ENCODE results near the gene FAM174C. TPM values are rescaled to one million over a fixed set of nuclear protein-coding genes. Genes with fewer than 3 reads are reported as not detected.

The FAM174C gene
- total and polyA plus RNA-seq, 2 donors, result 29.2 to 62.2 TPM

- no peak for DNase-seq (ENCODE audit: low read depth in 6 of 9, low spot score in 9 of 9)
- no peak overlapping the region for H3K4me3 ChIP-seq (ENCODE audit: low read length in 2 of 2)
- peaks cover 12 to 18% of the 10 kb centered on the region in 2 donors for H3K4me1 ChIP-seq (ENCODE audit: control insufficient read depth in 2 of 2, insufficient read depth in 2 of 2, low read length in 2 of 2)
- H3K9me3 ChIP-seq (ENCODE audit: control insufficient read depth in 2 of 2, insufficient read depth in 1 of 2, low read length in 1 of 2), result peaks cover 0 to 11% of the 10 kb centered on the region in 2 donors
- WGBS, result 93% methylated on average over 39 of the region's 39 CpGs
- no peak overlapping the region for H3K27ac ChIP-seq (ENCODE audit: low read depth in 1 of 2, low read length in 1 of 2)
- no peaks in the 10 kb centered on the region for H3K36me3 ChIP-seq (ENCODE audit: control insufficient read depth in 2 of 2, insufficient read depth in 2 of 2, low read length in 1 of 2)
- H3K27me3 ChIP-seq (ENCODE audit: control insufficient read depth in 2 of 2, insufficient read depth in 1 of 2, low read length in 1 of 2), result peaks cover 52 to 69% of the 10 kb centered on the region in 2 donors
These were observed 39.4 kb upstream of the FAM174C start for GRCh38 chr19:1235625-1236538.

- Histone ChIP-seq H3K9me3 (ENCODE audit: control insufficient read depth in 2 of 2, insufficient read depth in 1 of 2, low read length in 1 of 2) (peaks cover 0 to 11% of the 10 kb centered on the region in 2 donors), H3K27me3 (ENCODE audit: control insufficient read depth in 2 of 2, insufficient read depth in 1 of 2, low read length in 1 of 2) (peaks cover 52 to 69% of the 10 kb centered on the region in 2 donors), H3K27ac (ENCODE audit: low read depth in 1 of 2, low read length in 1 of 2) (no peak overlapping the region), H3K4me3 (ENCODE audit: low read length in 2 of 2) (peak overlapping the region in 1 of 2 donors; percentile 53), H3K36me3 (ENCODE audit: control insufficient read depth in 2 of 2, insufficient read depth in 2 of 2, low read length in 1 of 2) (no peaks in the 10 kb centered on the region), H3K4me1 (ENCODE audit: control insufficient read depth in 2 of 2, insufficient read depth in 2 of 2, low read length in 2 of 2) (peaks cover 17 to 24% of the 10 kb centered on the region in 2 donors)
- WGBS, result 20% methylated on average over 42 of the region's 42 CpGs
- no peak for DNase-seq (ENCODE audit: low read depth in 6 of 9, low spot score in 9 of 9)
These were observed 38.8 kb upstream of the FAM174C start for GRCh38 chr19:1236576-1236975.

- Histone ChIP-seq H3K9me3 (ENCODE audit: control insufficient read depth in 2 of 2, insufficient read depth in 1 of 2, low read length in 1 of 2) (peaks cover 0 to 11% of the 10 kb centered on the region in 2 donors), H3K36me3 (ENCODE audit: control insufficient read depth in 2 of 2, insufficient read depth in 2 of 2, low read length in 1 of 2) (no peaks in the 10 kb centered on the region), H3K27me3 (ENCODE audit: control insufficient read depth in 2 of 2, insufficient read depth in 1 of 2, low read length in 1 of 2) (peaks cover 52 to 69% of the 10 kb centered on the region in 2 donors), H3K4me1 (ENCODE audit: control insufficient read depth in 2 of 2, insufficient read depth in 2 of 2, low read length in 2 of 2) (peaks cover 19 to 26% of the 10 kb centered on the region in 2 donors), H3K27ac (ENCODE audit: low read depth in 1 of 2, low read length in 1 of 2) (no peak overlapping the region), H3K4me3 (ENCODE audit: low read length in 2 of 2) (peak overlapping the region in 1 of 2 donors; percentile 53)
- WGBS, result under 1% methylated on average over 60 of the region's 60 CpGs
- DNase-seq (ENCODE audit: low read depth in 6 of 9, low spot score in 9 of 9), result no peak
These were observed 38.2 kb upstream of the FAM174C start for GRCh38 chr19:1237027-1237659.

GRCh38 chr19:1237754-1238368 lies 37.5 kb upstream of the FAM174C start, which contains the start of gene CBARP:
Gene CBARP, minus strand, starts transcription at chr19:1238005. Its CDS starts 1,905 bp downstream, at chr19:1236100.
- peaks cover 52 to 65% of the 10 kb centered on the region in 2 donors for H3K27me3 ChIP-seq (ENCODE audit: control insufficient read depth in 2 of 2, insufficient read depth in 1 of 2, low read length in 1 of 2)
- peaks cover 0 to 11% of the 10 kb centered on the region in 2 donors for H3K9me3 ChIP-seq (ENCODE audit: control insufficient read depth in 2 of 2, insufficient read depth in 1 of 2, low read length in 1 of 2)
- peaks cover 22 to 31% of the 10 kb centered on the region in 2 donors for H3K4me1 ChIP-seq (ENCODE audit: control insufficient read depth in 2 of 2, insufficient read depth in 2 of 2, low read length in 2 of 2)
- under 1% methylated on average over 86 of the region's 87 CpGs for WGBS
- no peaks in the 10 kb centered on the region for H3K36me3 ChIP-seq (ENCODE audit: control insufficient read depth in 2 of 2, insufficient read depth in 2 of 2, low read length in 1 of 2)
- no peak for DNase-seq (ENCODE audit: low read depth in 6 of 9, low spot score in 9 of 9)
- peak within 1 kb of the TSS; percentile 16 to 53 for H3K4me3 ChIP-seq (ENCODE audit: low read length in 2 of 2)
- H3K27ac ChIP-seq (ENCODE audit: low read depth in 1 of 2, low read length in 1 of 2), result no peak within 1 kb of the TSS

- Histone ChIP-seq H3K27me3 (ENCODE audit: control insufficient read depth in 2 of 2, insufficient read depth in 1 of 2, low read length in 1 of 2) (peaks cover 52 to 60% of the 10 kb centered on the region in 2 donors), H3K4me3 (ENCODE audit: low read length in 2 of 2) (peak overlapping the region in 1 of 2 donors; percentile 53), H3K4me1 (ENCODE audit: control insufficient read depth in 2 of 2, insufficient read depth in 2 of 2, low read length in 2 of 2) (peaks cover 22 to 33% of the 10 kb centered on the region in 2 donors), H3K36me3 (ENCODE audit: control insufficient read depth in 2 of 2, insufficient read depth in 2 of 2, low read length in 1 of 2) (peaks cover 0 to 3% of the 10 kb centered on the region in 2 donors), H3K27ac (ENCODE audit: low read depth in 1 of 2, low read length in 1 of 2) (no peak overlapping the region), H3K9me3 (ENCODE audit: control insufficient read depth in 2 of 2, insufficient read depth in 1 of 2, low read length in 1 of 2) (peaks cover 0 to 11% of the 10 kb centered on the region in 2 donors)
- DNase-seq (ENCODE audit: low read depth in 6 of 9, low spot score in 9 of 9), result no peak
- WGBS, result 72% methylated on average over 34 of the region's 34 CpGs
These were observed 36.7 kb upstream of the FAM174C start for GRCh38 chr19:1238369-1239303.

GRCh38 chr19:1239420-1239795 lies 35.9 kb upstream of the FAM174C start:
- peaks cover 22 to 41% of the 10 kb centered on the region in 2 donors for H3K4me1 ChIP-seq (ENCODE audit: control insufficient read depth in 2 of 2, insufficient read depth in 2 of 2, low read length in 2 of 2)

GRCh38 chr19:1239796-1240737 lies 35.3 kb upstream of the FAM174C start:
- peaks cover 8 to 11% of the 10 kb centered on the region in 2 donors for H3K36me3 ChIP-seq (ENCODE audit: control insufficient read depth in 2 of 2, insufficient read depth in 2 of 2, low read length in 1 of 2)
- H3K27me3 ChIP-seq (ENCODE audit: control insufficient read depth in 2 of 2, insufficient read depth in 1 of 2, low read length in 1 of 2), result peaks cover 47 to 50% of the 10 kb centered on the region in 2 donors
- 17% methylated on average over 84 of the region's 84 CpGs for WGBS
- peak overlapping the region; percentile 13 to 38 for H3K4me3 ChIP-seq (ENCODE audit: low read length in 2 of 2)
- H3K9me3 ChIP-seq (ENCODE audit: control insufficient read depth in 2 of 2, insufficient read depth in 1 of 2, low read length in 1 of 2), result peaks cover 0 to 8% of the 10 kb centered on the region in 2 donors
- peak overlapping the region; percentile 42 to 51 for H3K27ac ChIP-seq (ENCODE audit: low read depth in 1 of 2, low read length in 1 of 2)
- peaks cover 26 to 47% of the 10 kb centered on the region in 2 donors for H3K4me1 ChIP-seq (ENCODE audit: control insufficient read depth in 2 of 2, insufficient read depth in 2 of 2, low read length in 2 of 2)
- peak in 6 of 9 donors; percentile 78 to 94 (median 88) for DNase-seq (ENCODE audit: low read depth in 6 of 9, low spot score in 9 of 9)

More at GRCh38 chr19:1239420-1239795, 35.9 kb upstream of the FAM174C start:
- H3K36me3 ChIP-seq (ENCODE audit: control insufficient read depth in 2 of 2, insufficient read depth in 2 of 2, low read length in 1 of 2), result peaks cover 3 to 5% of the 10 kb centered on the region in 2 donors
- H3K4me3 ChIP-seq (ENCODE audit: low read length in 2 of 2), result no peak overlapping the region
- H3K9me3 ChIP-seq (ENCODE audit: control insufficient read depth in 2 of 2, insufficient read depth in 1 of 2, low read length in 1 of 2), result peaks cover 0 to 11% of the 10 kb centered on the region in 2 donors
- peak overlapping the region in 1 of 2 donors; percentile 0 for H3K27ac ChIP-seq (ENCODE audit: low read depth in 1 of 2, low read length in 1 of 2)
- H3K27me3 ChIP-seq (ENCODE audit: control insufficient read depth in 2 of 2, insufficient read depth in 1 of 2, low read length in 1 of 2), result peaks cover 50 to 53% of the 10 kb centered on the region in 2 donors
- 86% methylated on average over 11 of the region's 11 CpGs for WGBS
- no peak for DNase-seq (ENCODE audit: low read depth in 6 of 9, low spot score in 9 of 9)
